HAP-1 (cell line): ENCODE results near the gene BNIP2.
"Not testable (repeated sequence)": the region's sequence is repeated elsewhere in the genome, so short reads cannot be mapped to it uniquely, and the experiment has no call there.

Experiments used
- DNase-seq, 2 experiments: peaks; one replicate each; pipeline ENCODE4 v3.0.0-alpha.2; 2016 to 2020; ENCODE audit warnings: low spot score in 2 of 2
- H3K27me3 ChIP-seq: fragments of 250-450 bp; sonication (Bioruptor Pico); 2 replicates; pipeline ENCODE4 v1.5.1; 2020; ENCODE audit warnings: low read depth, mild to moderate bottlenecking, moderate library complexity
- H3K36me3 ChIP-seq: fragments of 250-450 bp; sonication (Bioruptor Pico); replicated peaks from 2 replicates; pipeline ENCODE4 v1.5.1; 2020; ENCODE audit warnings: mild to moderate bottlenecking
- H3K4me1 ChIP-seq: fragments of 250-450 bp; sonication (Bioruptor Pico); 2 replicates; pipeline ENCODE4 v1.5.1; 2020; ENCODE audit warnings: mild to moderate bottlenecking
- H3K4me3 ChIP-seq: fragments of 250-450 bp; sonication (Bioruptor Pico); 2 replicates; pipeline ENCODE4 v1.5.1; 2020; ENCODE audit warnings: mild to moderate bottlenecking, moderate library complexity
- H3K9me3 ChIP-seq: fragments of 250-450 bp; sonication (Bioruptor Pico); 2 replicates; pipeline ENCODE4 v1.5.1; 2020; ENCODE audit warnings: mild to moderate bottlenecking, moderate library complexity
- in situ Hi-C: fragments of 300-500 bp; cut with MboI; formaldehyde crosslinking; loops from 3 replicates; pipeline ENCODE4 v1.14.3; 2020; ENCODE audit warnings: low sequenced_read_pairs, inconsistent platforms, mixed read lengths

Gene BNIP2

GRCh38 chr15:59701880-59702279 is 12.8 kb upstream of the BNIP2 start:
- Histone ChIP-seq H3K36me3 (no peaks in the 10 kb centered on the region), H3K9me3 (no peaks in the 10 kb centered on the region), H3K27me3 (peaks cover 34% of the 10 kb centered on the region), H3K4me3 (no peak overlapping the region), H3K4me1 (no peaks in the 10 kb centered on the region)
- DNase-seq = no peak
- in situ Hi-C loops = no loop called here

- Histone ChIP-seq H3K27me3 (peaks cover 28% of the 10 kb centered on the region), H3K36me3 (no peaks in the 10 kb centered on the region), H3K4me3 (no peak overlapping the region), H3K4me1 (no peaks in the 10 kb centered on the region), H3K9me3 (no peaks in the 10 kb centered on the region)
- in situ Hi-C loops = no loop called here
- no peak for DNase-seq
These were observed 10.8 kb upstream of the BNIP2 start for GRCh38 chr15:59699810-59700431.

- H3K36me3 ChIP-seq, H3K4me1 ChIP-seq, H3K9me3 ChIP-seq, in situ Hi-C loops, DNase-seq, H3K4me3 ChIP-seq: not testable (repeated sequence)
- H3K27me3 ChIP-seq = peaks cover 21% of the 10 kb centered on the region
These were observed 8.9 kb upstream of the BNIP2 start for GRCh38 chr15:59698065-59698464.

- DNase-seq = no peak
- in situ Hi-C loops = no loop called here
These were observed 7.2 kb upstream of the BNIP2 start for GRCh38 chr15:59696332-59696731.

GRCh38 chr15:59694779-59695178 is 5.7 kb upstream of the BNIP2 start:
- in situ Hi-C loops = no loop called here
- Histone ChIP-seq H3K4me1 (no peaks in the 10 kb centered on the region), H3K36me3 (no peaks in the 10 kb centered on the region), H3K4me3 (no peak overlapping the region), H3K27me3 (peaks cover 6% of the 10 kb centered on the region; the same call in 1 of the 2 replicates), H3K9me3 (no peaks in the 10 kb centered on the region)
- no peak for DNase-seq

More at GRCh38 chr15:59696332-59696731, 7.2 kb upstream of the BNIP2 start:
- Histone ChIP-seq H3K27me3 (peaks cover 13% of the 10 kb centered on the region; the same call in 1 of the 2 replicates), H3K4me1 (no peaks in the 10 kb centered on the region), H3K9me3 (no peaks in the 10 kb centered on the region), H3K36me3 (no peaks in the 10 kb centered on the region), H3K4me3 (no peak overlapping the region)

GRCh38 chr15:59691194-59691805 is 2.2 kb upstream of the BNIP2 start:
- H3K36me3 ChIP-seq = peaks cover 7% of the 10 kb centered on the region; the same call in 1 of the 2 replicates
- peak; percentile 32 to 50 for DNase-seq
- in situ Hi-C loops = no loop called here
- no peaks in the 10 kb centered on the region for H3K27me3 ChIP-seq
- H3K4me1 ChIP-seq = no peaks in the 10 kb centered on the region; the same call in none of the 2 replicates
- no peak overlapping the region for H3K4me3 ChIP-seq
- H3K9me3 ChIP-seq = no peaks in the 10 kb centered on the region

- DNase-seq = peak; percentile 39 to 87
- peak overlapping the region; percentile 96 for H3K4me3 ChIP-seq
- H3K36me3 ChIP-seq = peaks cover 14% of the 10 kb centered on the region
- H3K9me3 ChIP-seq = no peaks in the 10 kb centered on the region
- H3K4me1 ChIP-seq = no peaks in the 10 kb centered on the region; the same call in none of the 2 replicates
- H3K27me3 ChIP-seq = no peaks in the 10 kb centered on the region
- in situ Hi-C loops = no loop called here
These were observed 611 bp upstream of the BNIP2 start for GRCh38 chr15:59689626-59690236.

- Histone ChIP-seq H3K9me3 (no peaks in the 10 kb centered on the region), H3K27me3 (no peaks in the 10 kb centered on the region), H3K4me1 (no peaks in the 10 kb centered on the region; the same call in none of the 2 replicates), H3K4me3 (peak overlapping the region; percentile 96), H3K36me3 (peaks cover 14% of the 10 kb centered on the region)
- in situ Hi-C loops = no loop called here
- DNase-seq = peak in 1 of 2 experiments; percentile 36
These were observed 718 bp downstream of the BNIP2 start for GRCh38 chr15:59688423-59688781.

GRCh38 chr15:59687836-59688235 is 1.3 kb downstream of the BNIP2 start:
- H3K4me3 ChIP-seq = peak overlapping the region; percentile 96
- H3K4me1 ChIP-seq = no peaks in the 10 kb centered on the region; the same call in none of the 2 replicates
- H3K36me3 ChIP-seq = peaks cover 14% of the 10 kb centered on the region
- no peaks in the 10 kb centered on the region for H3K9me3 ChIP-seq
- in situ Hi-C loops = no loop called here
- H3K27me3 ChIP-seq = no peaks in the 10 kb centered on the region
- peak; percentile 18 to 19 for DNase-seq

- no peaks in the 10 kb centered on the region for H3K9me3 ChIP-seq
- no peaks in the 10 kb centered on the region for H3K27me3 ChIP-seq
- no peak overlapping the region for H3K4me3 ChIP-seq
- peaks cover 16% of the 10 kb centered on the region for H3K36me3 ChIP-seq
- no peaks in the 10 kb centered on the region; the same call in none of the 2 replicates for H3K4me1 ChIP-seq
- no peak for DNase-seq
- in situ Hi-C loops = no loop called here
These were observed 2.7 kb downstream of the BNIP2 start for GRCh38 chr15:59686389-59686788.

GRCh38 chr15:59685737-59686297 is 3.3 kb downstream of the BNIP2 start:
- in situ Hi-C loops = no loop called here
- Histone ChIP-seq H3K27me3 (no peaks in the 10 kb centered on the region), H3K9me3 (no peaks in the 10 kb centered on the region), H3K36me3 (peaks cover 20% of the 10 kb centered on the region), H3K4me1 (no peaks in the 10 kb centered on the region; the same call in none of the 2 replicates), H3K4me3 (no peak overlapping the region)
- DNase-seq = no peak

- H3K27me3 ChIP-seq = no peaks in the 10 kb centered on the region
- no peak for DNase-seq
- H3K4me3 ChIP-seq = no peak overlapping the region
- peaks cover 59% of the 10 kb centered on the region for H3K36me3 ChIP-seq
- H3K4me1 ChIP-seq = no peaks in the 10 kb centered on the region
- in situ Hi-C loops = no loop called here
- H3K9me3 ChIP-seq = no peaks in the 10 kb centered on the region
These were observed 8.2 kb downstream of the BNIP2 start for GRCh38 chr15:59680870-59681269.

GRCh38 chr15:59680346-59680745 is 8.8 kb downstream of the BNIP2 start:
- DNase-seq = no peak
- Histone ChIP-seq H3K4me3 (no peak overlapping the region), H3K27me3 (no peaks in the 10 kb centered on the region), H3K9me3 (no peaks in the 10 kb centered on the region), H3K4me1 (no peaks in the 10 kb centered on the region), H3K36me3 (peaks cover 60% of the 10 kb centered on the region)
- in situ Hi-C loops = no loop called here

- H3K9me3 ChIP-seq = no peaks in the 10 kb centered on the region
- in situ Hi-C loops = no loop called here
- no peaks in the 10 kb centered on the region for H3K27me3 ChIP-seq
- no peaks in the 10 kb centered on the region for H3K4me1 ChIP-seq
- no peak overlapping the region for H3K4me3 ChIP-seq
- H3K36me3 ChIP-seq = peaks cover 68% of the 10 kb centered on the region
- DNase-seq = no peak
These were observed 10.5 kb downstream of the BNIP2 start for GRCh38 chr15:59678620-59679019.
